Glomerular visceral epithelial cell (primary cell): ENCODE measurements around the gene PEPD.

ENCODE experiments used
- DNase-seq: peaks from one replicate; pipeline ENCODE4 v3.0.0-alpha.2; 2016; ENCODE audit errors: extremely low spot score

Gene PEPD

DNA sequence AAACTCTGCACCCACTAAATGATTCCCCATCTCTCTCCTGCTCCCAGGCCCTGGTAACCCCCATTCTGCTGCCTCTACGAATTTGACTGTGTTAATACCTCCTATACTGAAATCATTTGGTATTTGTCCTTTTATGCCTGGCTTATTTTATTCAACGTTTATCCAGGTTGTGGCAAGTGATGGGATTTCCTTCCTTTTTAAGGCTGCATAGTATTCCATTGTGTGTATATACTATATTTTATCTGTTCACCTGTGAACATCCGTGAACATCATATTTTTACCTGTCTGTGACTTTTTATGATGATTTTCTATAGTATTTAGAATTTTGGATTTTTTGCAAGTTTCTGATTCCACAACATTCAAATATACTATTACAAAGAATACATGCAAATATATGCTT lies 162.0 kb downstream of the PEPD start:
- no peak for DNase-seq

DNA sequence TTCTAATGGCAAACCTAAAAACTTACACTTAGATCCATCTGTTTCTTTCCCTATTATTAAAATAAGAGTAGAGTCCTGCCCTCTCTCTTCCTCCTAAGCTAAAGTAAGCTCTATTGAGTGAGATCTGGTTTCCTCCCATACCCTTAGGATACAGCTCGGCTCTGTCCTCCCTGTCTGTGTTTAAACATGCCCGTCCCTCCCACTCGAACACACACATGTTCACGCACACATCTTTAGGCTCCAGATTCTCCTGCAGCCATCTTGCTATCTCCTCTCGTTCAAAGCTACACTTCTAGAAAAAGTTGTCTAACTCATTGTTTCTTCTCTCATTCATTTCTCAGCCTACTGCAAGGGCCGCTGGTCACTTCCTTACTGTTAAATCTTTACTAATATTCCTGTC lies 163.2 kb downstream of the PEPD start:
- no peak for DNase-seq

DNA sequence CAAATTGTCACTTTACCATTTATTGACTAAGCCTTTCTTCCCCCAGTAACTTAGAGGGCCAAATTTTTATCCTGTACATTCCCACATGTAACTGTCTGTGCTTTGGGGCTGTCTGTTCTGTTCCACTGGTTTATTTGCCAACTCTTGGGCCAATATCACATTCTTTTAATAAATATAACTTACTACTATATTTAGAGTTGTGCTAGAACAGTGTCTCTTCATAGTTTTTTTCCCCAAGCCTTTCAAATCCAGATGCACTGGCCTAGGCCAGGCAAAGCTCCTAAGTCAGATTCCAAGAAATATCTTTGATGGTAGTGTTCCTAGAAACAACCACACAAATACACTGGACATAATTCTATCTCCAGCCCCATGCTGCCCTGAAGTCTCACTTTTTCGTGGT lies 164.0 kb downstream of the PEPD start:
- DNase-seq = no peak

DNA sequence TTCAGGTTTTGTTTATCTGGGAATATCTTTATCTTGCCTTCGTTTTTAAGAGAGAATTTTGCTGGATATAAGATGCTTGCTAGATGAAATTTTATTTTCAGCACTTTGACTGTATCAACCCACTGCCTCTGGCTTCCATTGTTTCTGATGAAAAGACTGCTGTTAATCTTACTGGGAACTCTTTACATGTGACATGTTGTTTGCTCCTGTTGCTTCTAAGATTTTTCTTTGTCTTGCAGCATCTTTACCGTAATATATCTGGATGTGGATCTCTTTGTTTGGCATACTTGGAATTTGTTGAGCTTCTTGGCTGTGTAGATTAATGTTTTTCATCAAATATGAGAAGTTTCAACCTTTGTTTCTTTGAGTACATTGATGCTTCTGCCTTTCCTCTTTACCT lies 166.1 kb downstream of the PEPD start:
- no peak for DNase-seq

DNA sequence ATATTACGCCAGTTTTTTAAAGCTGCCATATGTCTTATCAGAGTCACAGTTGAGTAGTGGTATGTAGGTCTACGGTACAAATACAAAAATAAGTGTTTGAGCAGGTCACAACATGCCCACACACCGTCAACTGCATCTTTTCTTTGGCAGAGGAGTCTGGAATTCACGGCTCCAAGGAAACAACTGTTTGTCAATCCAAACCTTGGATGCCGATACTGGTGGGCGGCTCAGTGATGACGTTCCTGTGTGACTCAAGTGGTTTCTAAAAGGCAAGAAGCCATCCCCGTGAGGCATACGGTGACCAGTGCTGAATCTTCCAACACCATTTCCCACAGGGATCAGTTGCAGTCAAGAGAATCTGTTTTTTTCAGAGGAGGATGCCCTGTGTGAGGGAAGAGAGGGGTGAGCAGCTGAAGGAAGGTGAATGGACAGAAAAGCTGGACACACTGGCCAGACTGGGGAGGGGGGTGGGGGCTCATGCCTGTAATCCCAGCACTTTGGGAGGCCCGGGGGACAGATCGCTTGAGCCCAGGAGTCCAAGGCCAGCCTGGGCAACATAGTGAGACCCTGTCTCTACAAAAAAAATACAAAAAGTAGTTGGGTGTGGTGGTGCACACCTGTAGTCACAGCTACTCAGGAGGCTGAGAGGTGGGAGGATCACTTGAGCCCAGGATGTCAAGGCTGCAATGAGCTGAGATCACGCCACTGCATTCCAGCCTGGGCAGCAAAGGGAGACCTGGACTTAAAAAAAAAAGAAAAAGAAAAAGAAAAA lies 170.9 kb downstream of the PEPD start:
- no peak for DNase-seq

DNA sequence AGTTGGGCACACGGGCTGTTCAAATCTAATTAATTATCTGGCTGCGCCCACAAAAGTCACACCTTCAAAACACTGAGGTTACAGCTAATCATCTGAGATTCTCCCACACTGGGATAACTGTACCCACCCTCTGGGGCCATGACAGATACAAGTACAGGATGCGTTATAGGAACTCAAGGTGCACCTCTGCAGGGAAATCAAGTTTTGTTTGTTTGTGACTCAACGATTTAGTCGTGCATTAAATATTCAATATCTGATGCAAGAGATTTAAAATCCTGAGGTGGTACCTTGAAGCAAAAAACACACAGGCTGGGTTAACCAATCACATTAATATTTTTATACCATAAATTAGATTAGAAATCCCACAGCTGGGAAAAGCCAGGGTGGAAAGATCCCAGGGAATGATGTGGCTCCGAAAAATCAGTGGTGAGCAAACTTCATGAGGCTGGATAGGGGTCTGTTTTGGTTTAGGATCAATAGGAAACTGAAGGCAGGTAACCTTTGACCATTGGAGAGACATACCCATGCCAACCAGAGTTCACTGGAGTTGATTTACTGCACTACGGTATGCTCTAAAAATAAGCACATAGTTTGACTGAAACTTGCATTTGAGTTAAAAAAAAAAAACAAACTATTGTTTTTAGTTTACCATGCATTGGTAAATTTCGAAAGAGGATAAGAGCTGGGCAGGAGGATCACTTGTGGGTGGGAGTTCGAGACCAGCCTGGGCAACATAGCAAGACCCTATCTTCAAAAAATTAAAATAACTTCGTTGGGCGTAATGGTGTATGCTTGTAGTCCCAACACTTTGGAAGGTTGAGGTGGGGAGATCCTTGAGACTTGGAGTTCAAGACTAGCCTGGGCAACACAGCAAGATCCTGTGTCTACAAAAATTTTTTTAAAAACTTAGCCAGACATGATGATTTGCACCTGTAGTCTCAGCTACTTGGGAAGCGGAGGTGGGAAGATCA lies 172.0 kb downstream of the PEPD start:
- no peak for DNase-seq

DNA sequence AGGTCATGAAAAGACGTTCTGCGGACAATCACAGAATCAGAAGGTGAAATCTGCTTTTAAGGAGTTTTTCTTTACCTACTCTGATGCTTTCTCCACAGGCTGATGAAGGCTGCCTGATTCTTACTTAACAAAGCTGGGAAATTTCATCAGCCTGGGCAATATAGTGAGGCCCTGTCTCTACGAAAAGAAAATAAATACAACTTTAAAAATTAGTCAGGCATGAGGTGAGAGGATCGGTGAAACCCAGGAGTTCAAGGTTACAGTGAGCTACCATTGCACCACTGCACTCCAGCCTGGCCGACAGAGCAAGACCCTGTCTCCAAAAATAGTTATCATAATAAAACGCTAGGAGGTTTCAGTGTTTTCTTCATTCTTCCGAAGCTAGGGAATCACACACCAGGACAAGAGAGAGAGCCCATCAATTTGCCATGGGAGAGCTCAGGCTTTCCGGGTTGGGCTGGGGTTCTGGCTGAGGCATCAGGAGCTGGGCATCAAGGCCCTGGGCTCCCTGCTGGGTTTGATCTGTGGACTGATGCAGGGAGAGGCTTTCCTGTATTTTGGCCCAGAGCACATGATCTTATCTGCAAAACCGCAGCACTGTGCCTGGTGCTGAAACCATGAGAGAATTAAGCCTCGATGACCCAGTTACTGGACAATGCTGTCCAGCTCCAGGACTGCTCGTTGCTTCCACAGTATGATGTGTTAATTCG lies 173.1 kb downstream of the PEPD start:
- DNase-seq = no peak

DNA sequence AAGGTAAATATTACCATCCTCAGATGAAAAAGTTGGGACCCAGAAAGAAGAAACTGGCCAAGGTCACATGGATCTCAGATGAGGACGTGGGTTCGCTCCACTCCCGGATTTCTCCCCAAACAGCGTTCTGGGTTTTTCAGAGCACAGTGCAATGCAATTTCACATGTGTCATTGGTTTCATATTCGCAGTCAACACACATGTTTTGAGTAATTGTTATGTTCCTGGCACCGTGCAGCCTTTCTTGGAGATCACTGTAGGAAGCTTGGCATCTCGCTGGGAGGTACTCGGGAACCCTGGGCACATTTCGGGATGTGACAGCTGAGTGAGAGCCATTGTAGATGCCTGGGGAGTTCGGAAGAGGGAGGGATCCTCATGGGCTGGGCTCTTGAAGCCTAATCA lies 174.3 kb downstream of the PEPD start:
- no peak for DNase-seq

DNA sequence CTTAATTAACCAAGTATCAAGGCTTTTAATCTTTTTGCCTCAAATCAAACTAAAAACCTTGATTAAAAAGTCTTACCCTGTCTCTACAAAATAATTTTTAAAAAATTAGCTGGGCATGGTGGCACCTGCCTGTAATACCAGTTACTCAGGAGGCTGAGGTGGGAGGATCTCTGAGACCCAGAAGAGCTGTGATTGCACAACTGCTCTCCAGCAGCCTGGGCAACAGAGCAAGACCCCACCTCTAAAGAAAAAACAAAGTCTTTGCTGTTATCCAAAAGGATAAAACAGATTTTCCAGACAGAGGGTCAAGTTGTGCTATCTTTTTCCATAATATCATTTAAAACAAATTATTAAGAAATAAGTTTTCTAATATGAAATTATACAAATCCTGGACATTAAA lies 174.9 kb downstream of the PEPD start:
- no peak for DNase-seq

DNA sequence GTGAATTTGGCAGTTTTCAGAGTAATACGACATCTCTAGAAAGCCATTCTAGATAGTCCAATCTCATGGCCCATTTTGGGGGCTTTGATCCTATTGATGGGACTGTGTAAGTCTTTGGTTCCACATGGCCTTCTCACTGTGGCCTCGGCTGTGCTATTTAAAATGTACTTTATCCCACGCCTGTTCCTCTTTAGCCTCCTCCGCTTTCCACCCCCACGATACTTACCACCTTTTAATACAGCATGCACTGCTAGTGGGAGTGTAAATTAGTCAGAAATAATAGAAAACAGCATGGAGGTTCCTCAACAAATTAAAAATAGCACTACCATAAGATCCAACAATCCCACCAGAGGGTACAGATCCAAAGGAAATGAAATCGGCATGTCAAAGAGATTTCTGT lies 176.4 kb downstream of the PEPD start:
- DNase-seq = no peak

DNA sequence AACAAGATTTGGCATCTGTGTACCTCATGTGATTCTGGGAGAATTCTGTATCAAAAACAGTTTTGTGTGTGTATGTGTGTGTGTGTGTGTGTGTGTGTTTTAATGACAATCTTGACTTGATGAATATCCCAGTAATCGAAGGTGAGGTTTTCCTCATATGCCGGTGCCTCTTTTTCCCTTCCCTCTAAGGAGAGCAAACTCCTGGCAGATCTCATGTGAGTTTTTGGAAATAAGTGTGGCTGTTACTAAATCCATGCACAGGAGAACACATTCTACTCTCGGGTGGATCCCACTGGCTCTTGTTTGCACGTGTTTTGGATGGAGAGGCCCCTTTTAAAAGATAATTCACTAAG lies 177.0 kb downstream of the PEPD start:
- no peak for DNase-seq

DNA sequence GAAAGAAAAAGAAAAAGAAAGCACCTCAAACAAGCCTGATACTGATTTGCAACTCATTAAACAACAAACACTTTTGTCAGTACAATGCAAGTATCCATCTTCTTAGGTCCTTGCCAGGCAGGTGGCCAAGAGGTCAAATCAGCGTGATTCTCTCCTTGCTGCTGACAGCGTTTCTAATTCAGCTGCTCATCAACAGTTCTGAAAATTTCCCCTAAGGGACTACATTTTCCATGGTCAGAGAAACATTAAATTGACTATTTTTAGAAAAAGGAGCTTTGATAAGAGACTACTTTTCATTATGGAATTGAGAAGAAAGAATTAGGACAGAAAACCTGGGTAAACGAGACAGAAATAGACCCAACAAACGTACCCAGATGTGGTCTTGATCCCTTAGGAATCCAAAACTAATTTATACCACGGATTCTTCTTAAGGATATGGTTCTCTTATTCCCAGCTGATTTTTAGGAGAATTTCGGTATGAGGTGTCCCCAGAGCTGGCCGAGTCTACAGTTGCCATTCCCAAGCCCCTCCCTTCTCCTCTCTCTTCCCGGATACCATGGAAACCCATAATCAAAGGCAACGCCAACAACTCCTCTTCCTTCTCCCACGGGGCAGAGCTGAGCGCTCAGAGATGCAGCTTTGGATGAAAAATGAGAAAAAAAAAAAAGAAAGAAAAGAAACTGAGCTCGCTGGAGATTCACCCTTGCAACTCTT lies 177.6 kb downstream of the PEPD start:
- DNase-seq = no peak

DNA sequence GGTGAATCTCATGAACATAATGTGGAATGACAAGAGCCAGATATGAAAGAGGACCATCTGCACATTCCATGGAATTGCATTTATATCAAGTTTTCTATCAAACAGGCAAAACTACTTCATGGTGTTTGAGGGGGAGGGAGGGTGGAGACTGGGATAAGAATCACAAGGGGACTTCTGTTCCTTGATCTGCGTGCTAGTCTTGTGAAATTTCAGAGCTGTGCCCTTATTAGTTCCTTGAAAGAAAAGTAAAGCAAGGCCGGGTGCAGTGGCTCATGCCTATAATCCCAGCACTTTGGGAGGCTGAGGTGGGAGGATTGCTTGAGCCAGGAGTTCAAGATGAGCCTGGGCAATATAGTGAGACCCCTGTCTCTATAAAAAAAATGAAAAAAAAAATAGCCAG lies 178.3 kb downstream of the PEPD start:
- DNase-seq = no peak

DNA sequence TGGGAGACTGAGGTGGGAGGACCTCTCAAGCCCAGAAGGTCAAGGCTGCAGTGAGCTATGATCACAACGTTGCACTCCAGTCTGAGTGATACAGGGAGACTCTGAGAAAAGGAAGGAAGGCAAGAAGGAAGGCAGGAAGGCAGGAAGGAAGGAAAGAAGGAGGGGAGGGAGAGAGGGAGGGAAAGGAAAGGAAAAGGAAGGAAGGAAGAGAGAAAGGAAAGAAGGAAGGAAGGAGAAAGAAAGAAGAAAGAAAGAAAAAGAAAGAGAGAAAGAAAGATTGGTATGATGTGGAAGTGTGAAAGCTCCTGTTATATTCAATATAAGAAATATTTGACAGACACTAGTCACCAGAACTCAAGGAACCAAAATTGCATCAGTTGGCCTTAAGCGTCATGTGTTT lies 180.6 kb downstream of the PEPD start:
- DNase-seq = no peak

DNA sequence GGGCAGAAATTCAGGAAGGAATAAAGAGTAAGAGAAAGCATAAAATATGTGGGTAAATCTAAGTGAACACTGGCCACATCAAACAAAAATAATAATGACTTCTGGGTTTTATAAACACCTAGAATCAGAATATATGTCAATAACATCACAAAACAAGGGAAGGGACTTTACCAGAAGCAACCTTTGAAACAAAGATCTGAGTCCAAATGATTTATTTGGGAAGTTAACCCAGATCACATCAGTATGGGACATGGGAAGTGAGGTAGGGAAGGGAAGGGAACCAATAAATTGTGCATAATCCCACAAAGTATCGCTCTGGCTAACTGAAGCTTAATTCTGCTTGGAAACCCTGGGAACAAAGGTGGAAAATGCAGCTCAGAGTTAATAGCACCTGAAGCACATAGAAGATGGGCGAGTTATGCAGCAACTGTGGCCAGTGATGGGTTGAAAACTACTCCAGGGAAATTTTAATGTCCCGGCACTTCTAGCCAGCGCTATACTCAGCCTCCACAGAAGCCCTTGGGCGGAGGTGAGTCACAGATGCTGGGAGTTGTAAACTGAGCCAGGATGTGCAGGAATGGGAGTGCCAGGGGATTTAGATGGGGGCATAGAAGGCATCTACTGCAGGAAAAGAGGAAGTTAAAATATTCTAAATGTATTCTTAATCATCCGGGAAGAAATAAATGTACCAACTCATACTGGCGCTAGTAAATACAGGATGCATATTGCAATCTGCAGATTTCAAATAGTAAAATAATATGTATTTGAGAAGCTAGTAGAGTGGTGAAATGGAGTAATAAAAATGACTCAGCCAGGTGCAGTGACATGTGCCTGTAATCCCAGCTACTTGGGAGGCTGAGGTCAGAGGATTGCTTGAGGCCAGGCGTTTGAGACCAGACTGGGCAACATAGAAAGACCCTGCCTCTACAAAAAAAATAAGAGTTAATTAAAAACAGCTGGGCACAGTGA lies 182.3 kb downstream of the PEPD start:
- DNase-seq = no peak
